Left ventricle myocardium inferior (tissue), 1 donor: ENCODE measurements around the gene B3GLCT. TPM values are rescaled to one million over a fixed set of nuclear protein-coding genes. Genes with fewer than 3 reads are reported as not detected.
"Not testable (repeated sequence)": the region's sequence is repeated elsewhere in the genome, so short reads cannot be mapped to it uniquely, and the experiment has no call there.

Experiments
- DNase-seq: peaks from one replicate; pipeline ENCODE4 v3.0.0-alpha.2; 2020
- H3K27ac ChIP-seq: fragments of 200-600 bp; replicated peaks from 2 replicates; pipeline ENCODE4 v1.8.0; 2021
- H3K27me3 ChIP-seq: fragments of 200-600 bp; 2 replicates; pipeline ENCODE4 v1.8.0; 2021; ENCODE audit warnings: low read depth
- H3K36me3 ChIP-seq: fragments of 200-600 bp; 2 replicates; pipeline ENCODE4 v1.8.0; 2021
- H3K4me1 ChIP-seq: fragments of 200-600 bp; 2 replicates; pipeline ENCODE4 v1.8.0; 2021
- H3K4me3 ChIP-seq: fragments of 200-600 bp; 2 replicates; pipeline ENCODE4 v1.8.0; 2021; ENCODE audit warnings: mild to moderate bottlenecking, moderate library complexity
- H3K9me3 ChIP-seq: fragments of 200-600 bp; replicated peaks from 2 replicates; pipeline ENCODE4 v1.8.0; 2021
- CTCF ChIP-seq: fragments of 200-600 bp; IDR thresholded peaks from 2 replicates; pipeline ENCODE4 v1.8.0; 2021; ENCODE audit warnings: antibody characterized with exemption, mild to moderate bottlenecking, borderline replicate concordance
- intact Hi-C: fragments of 100-400 bp; cut with micrococcal nuclease; formaldehyde crosslinking; loops from one replicate; pipeline ENCODE4 v1.11.0; 2022
- total RNA-seq: library from RNA; stranded (reverse); fragmentation: NEBNext Ultra II Directional; extraction: Animal tissue kit (Norgen Biotek cat#: 25700); gene quantifications from one replicate; pipeline ENCODE4 v1.2.1, GENCODE V29; 2021
- donor health status: DM: no; HTN: yes; CAD: no; lungs with severe emphysema.

B3GLCT gene
- total RNA-seq, 1 donor from 2014 or later: 19.5 TPM

DNA sequence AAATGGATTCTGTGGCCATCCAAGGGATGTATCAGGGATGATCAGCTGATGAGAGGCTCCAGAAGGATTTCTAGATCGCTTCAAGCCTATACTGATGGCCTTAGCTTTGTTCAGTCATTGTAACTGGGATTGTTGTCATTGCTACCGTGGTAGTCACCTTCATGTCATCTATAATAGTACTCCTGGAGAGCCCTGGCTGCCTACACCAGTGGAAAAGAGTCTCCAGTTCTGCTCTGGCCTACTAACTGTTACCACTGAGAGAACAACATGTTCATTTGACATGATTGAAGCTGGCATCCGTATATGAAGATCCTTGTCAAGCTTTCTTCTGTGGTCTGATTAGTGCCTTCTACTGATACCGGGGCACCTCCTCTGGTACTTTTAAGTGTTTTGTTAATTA is 131.3 kb downstream of the B3GLCT start:
- no peak for TF ChIP-seq CTCF
- Histone ChIP-seq H3K4me1 (peaks cover 3% of the 10 kb centered on the region), H3K4me3 (no peak overlapping the region), H3K27ac (no peak overlapping the region), H3K27me3 (no peaks in the 10 kb centered on the region), H3K36me3 (peaks cover 10% of the 10 kb centered on the region), H3K9me3 (no peaks in the 10 kb centered on the region)
- intact Hi-C loops: no loop called here
- DNase-seq: no peak

DNA sequence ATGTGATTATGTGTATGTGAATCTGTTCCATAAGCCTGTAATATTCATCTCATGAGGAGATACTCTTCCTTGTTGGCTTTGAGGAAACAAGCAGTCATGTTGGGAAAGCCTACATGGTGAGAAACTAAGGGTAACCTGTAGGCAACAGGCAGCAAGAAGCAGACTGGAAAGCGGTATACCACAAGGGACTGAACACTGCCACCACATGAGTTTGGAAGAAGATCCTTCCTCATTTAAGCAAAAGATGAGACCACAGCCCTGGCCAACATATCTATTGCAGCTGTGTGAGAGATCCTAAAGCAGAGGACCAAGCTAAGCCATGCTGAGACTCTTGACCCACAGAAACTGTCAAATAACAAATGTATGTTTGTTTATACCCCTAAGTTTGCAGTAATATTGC is 134.8 kb downstream of the B3GLCT start:
- H3K27me3 ChIP-seq: no peaks in the 10 kb centered on the region
- H3K9me3 ChIP-seq: peaks cover 5% of the 10 kb centered on the region
- no peak for DNase-seq
- peaks cover 7% of the 10 kb centered on the region for H3K36me3 ChIP-seq
- no peak overlapping the region for H3K27ac ChIP-seq
- TF ChIP-seq CTCF: no peak
- no peak overlapping the region for H3K4me3 ChIP-seq
- intact Hi-C loops: no loop called here
- peaks cover 3% of the 10 kb centered on the region for H3K4me1 ChIP-seq

DNA sequence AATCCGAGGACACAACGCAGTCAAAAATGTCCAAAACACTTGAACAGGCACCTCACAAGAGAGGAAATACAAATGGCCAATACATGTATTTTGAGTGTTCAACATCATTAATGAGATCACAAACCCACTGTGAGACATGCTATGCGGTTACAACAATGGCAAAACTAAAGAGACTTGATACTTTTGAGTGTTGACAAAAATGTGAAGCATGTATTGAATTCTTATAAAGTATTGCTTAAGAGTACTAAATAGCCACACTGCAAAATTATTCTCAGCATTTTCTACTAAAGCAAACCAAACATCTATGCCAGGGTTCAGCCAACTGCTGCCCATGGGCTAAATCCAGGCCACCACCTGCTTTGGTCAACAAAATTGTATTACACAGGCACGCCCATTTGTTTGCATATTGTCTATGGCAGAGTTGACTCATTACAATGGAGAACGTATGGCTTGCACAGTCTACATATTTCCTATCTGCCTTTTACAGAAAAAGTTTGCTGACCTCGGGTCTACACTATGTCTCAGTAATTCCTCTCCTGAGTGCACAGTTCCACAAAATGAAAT is 135.3 kb downstream of the B3GLCT start:
- DNase-seq: no peak
- no peaks in the 10 kb centered on the region for H3K27me3 ChIP-seq
- no peak for TF ChIP-seq CTCF
- H3K27ac ChIP-seq: no peak overlapping the region
- H3K4me3 ChIP-seq: no peak overlapping the region
- intact Hi-C loops: no loop called here
- H3K4me1 ChIP-seq: peaks cover 3% of the 10 kb centered on the region
- H3K36me3 ChIP-seq: peaks cover 2% of the 10 kb centered on the region
- peaks cover 5% of the 10 kb centered on the region for H3K9me3 ChIP-seq

DNA sequence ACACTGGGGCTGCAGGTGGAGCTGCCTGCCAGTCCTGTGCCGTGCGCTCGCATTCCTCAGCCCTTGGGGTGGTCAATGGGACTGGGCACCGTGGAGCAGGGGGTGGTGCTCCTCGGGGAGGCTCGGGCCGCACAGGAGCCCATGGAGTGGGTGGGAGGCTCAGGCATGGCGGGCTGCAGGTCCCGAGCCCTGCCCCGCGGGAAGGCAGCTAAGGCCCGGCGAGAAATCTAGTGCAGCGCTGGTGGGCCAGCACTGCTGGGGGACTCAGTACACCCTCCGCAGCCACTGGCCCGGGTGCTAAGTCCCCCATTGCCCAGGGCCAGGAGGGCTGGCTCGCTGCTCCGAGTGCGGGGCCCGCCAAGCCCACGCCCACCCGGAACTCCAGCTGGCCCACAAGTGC is 139.8 kb downstream of the B3GLCT start:
- intact Hi-C loops, H3K27ac ChIP-seq, H3K4me3 ChIP-seq, H3K36me3 ChIP-seq, H3K4me1 ChIP-seq, H3K27me3 ChIP-seq, DNase-seq: not testable (repeated sequence)
- peaks cover 18% of the 10 kb centered on the region for H3K9me3 ChIP-seq

GRCh38 chr13:31340848-31341247 is 141.1 kb downstream of the B3GLCT start:
- H3K27me3 ChIP-seq, H3K27ac ChIP-seq, intact Hi-C loops, H3K4me3 ChIP-seq, H3K36me3 ChIP-seq, H3K4me1 ChIP-seq, DNase-seq: not testable (repeated sequence)
- peaks cover 18% of the 10 kb centered on the region for H3K9me3 ChIP-seq

- Histone ChIP-seq H3K4me3 (no peak overlapping the region), H3K9me3 (no peaks in the 10 kb centered on the region), H3K36me3 (no peaks in the 10 kb centered on the region), H3K27me3 (peaks cover under 1% of the 10 kb centered on the region), H3K4me1 (peaks cover 4% of the 10 kb centered on the region), H3K27ac (no peak overlapping the region)
- intact Hi-C loops: no loop called here
- TF ChIP-seq CTCF: no peak
- no peak for DNase-seq
Observed at GRCh38 chr13:31346891-31347290, 147.1 kb downstream of the B3GLCT start.

DNA sequence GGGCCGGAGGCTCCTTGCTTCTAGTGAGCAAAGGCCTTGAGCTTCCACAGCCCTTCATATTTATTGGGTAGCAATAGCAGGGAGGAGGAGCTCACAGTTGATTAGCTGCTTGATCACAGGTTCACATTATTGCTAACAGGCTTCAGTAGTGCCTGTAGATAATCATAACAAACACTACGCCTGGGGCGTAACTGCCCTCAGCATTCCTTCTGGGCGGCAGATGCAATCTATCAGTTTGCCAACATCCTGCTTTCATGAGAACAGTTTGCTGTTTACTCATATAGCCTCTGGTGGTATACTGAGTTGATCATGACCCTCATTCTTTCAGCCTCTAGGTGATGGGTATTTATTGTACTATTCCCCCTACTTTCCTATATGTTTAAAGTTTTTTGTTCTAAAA is 149.4 kb downstream of the B3GLCT start:
- H3K36me3 ChIP-seq: no peaks in the 10 kb centered on the region
- H3K27me3 ChIP-seq: peaks cover 22% of the 10 kb centered on the region
- H3K4me1 ChIP-seq: peaks cover 4% of the 10 kb centered on the region
- H3K4me3 ChIP-seq: no peak overlapping the region
- no peak for TF ChIP-seq CTCF
- no peak for DNase-seq
- no peaks in the 10 kb centered on the region for H3K9me3 ChIP-seq
- H3K27ac ChIP-seq: no peak overlapping the region
- intact Hi-C loops: no loop called here
